Medulla oblongata (tissue), 1 donor: ENCODE measurements around the gene RANBP1.

Source experiments
- DNase-seq: peaks from one replicate; pipeline ENCODE4 v3.0.0-alpha.2; 2015; ENCODE audit errors: extremely low spot score

Gene RANBP1

GRCh38 chr22:20171288-20172140 is 55.6 kb downstream of the RANBP1 start:
- DNase-seq, result no peak

- no peak for DNase-seq
Measured at GRCh38 chr22:20172141-20172613, 56.3 kb downstream of the RANBP1 start.

GRCh38 chr22:20173246-20173645 is 57.3 kb downstream of the RANBP1 start:
- DNase-seq, result no peak

GRCh38 chr22:20173772-20174171 is 57.9 kb downstream of the RANBP1 start:
- DNase-seq, result no peak

GRCh38 chr22:20174785-20175596 is 59.1 kb downstream of the RANBP1 start:
- DNase-seq, result no peak

DNA sequence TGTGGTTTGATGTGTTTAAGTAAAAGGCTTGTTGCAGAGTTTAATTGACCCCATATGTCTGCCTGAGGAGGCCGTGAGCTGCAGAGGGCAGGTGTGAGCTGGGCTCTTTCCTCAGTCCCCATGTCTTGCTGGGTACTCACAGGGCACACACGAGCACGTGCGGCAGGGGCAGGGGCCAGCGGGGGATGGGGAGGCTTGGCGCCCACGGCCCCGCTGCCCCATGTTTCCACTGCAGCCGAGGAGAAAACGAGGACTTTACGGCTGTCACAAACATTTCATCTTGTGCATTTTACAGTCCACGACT is 59.6 kb downstream of the RANBP1 start:
- no peak for DNase-seq

- no peak for DNase-seq
Measured at GRCh38 chr22:20176421-20177085, 60.6 kb downstream of the RANBP1 start.
